ENCODE results near the gene TEAD3. TPM values are rescaled to one million over a fixed set of nuclear protein-coding genes. Genes with fewer than 3 reads are reported as not detected.

Gene TEAD3
- total RNA-seq, 1 donor from 2014 or later, result 28.0 TPM

GRCh38 chr6:35478259-35478658, 18.6 kb downstream of the TEAD3 start:
- Histone ChIP-seq H3K9me3 (replicated peaks) (no peaks in the 10 kb centered on the region), H3K4me3 (no peak overlapping the region), H3K27me3 (ENCODE audit: low read depth) (no peaks in the 10 kb centered on the region), H3K36me3 (peaks cover 72% of the 10 kb centered on the region), H3K27ac (replicated peaks) (no peak overlapping the region), H3K4me1 (peaks cover 20% of the 10 kb centered on the region)
- no peak for DNase-seq
- intact Hi-C loops (cut with micrococcal nuclease), result no loop called here
- TF ChIP-seq, protein P1, sequence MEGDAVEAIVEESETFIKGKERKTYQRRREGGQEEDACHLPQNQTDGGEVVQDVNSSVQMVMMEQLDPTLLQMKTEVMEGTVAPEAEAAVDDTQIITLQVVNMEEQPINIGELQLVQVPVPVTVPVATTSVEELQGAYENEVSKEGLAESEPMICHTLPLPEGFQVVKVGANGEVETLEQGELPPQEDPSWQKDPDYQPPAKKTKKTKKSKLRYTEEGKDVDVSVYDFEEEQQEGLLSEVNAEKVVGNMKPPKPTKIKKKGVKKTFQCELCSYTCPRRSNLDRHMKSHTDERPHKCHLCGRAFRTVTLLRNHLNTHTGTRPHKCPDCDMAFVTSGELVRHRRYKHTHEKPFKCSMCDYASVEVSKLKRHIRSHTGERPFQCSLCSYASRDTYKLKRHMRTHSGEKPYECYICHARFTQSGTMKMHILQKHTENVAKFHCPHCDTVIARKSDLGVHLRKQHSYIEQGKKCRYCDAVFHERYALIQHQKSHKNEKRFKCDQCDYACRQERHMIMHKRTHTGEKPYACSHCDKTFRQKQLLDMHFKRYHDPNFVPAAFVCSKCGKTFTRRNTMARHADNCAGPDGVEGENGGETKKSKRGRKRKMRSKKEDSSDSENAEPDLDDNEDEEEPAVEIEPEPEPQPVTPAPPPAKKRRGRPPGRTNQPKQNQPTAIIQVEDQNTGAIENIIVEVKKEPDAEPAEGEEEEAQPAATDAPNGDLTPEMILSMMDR (IDR thresholded peaks at IDR 0.05; ENCODE audit: borderline replicate concordance), result no peak

DNA sequence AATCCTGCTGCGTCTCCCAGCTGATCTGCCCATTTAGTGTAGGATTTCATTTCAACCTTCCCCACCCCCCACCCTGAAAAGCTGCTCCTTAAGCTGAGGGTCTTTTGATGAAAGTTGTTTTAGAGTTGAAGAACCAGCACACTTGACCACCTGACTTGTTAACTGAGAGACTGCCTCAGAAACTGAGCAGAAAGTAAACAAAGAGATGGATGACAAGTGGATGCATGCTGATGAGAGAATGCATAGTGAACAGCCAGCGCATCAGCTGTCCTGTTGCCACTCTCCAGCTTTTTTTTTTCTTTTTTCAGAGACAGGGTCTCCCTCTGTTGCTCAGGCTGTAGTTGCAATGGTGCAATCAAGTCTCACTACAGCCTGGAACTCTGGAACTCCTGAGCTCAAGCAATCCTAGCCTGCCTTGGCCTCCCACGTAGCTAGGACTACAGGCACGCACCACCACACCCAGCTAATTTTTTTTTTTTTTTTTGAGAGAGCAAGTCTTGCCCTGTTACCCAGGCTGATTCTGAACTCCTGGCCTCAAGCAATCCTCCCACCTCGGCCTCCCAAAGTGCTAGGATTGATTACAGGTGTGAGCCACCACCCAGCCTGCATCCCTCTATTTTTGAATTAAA, 19.2 kb downstream of the TEAD3 start:
- TF ChIP-seq, protein P1 (IDR thresholded peaks at IDR 0.05; ENCODE audit: borderline replicate concordance), result no peak
- Histone ChIP-seq H3K4me1 (peaks cover 26% of the 10 kb centered on the region), H3K9me3 (replicated peaks) (no peaks in the 10 kb centered on the region), H3K36me3 (peaks cover 76% of the 10 kb centered on the region), H3K4me3 (no peak overlapping the region), H3K27me3 (ENCODE audit: low read depth) (no peaks in the 10 kb centered on the region), H3K27ac (replicated peaks) (no peak overlapping the region)
- no peak for DNase-seq
- intact Hi-C loops (cut with micrococcal nuclease), result no loop called here

DNA sequence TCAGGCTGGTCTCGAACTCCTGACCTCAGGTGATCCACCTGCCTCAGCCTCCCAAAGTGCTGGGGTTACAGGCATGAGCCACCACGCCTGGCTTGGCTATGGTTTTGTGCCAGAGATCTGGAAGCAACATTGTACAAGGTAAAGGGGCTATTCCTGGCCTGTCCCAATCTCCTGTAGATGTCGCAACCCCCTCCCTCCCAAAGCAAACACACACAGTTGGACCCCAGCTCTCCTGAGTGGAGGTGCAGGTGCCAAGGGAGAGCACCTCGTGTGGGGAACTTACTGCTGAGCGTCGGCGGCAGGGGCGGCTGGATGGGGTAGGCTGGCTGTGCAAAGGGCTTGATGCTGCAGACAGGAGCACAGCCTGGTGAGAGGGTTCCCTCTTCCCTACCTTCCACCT, 19.9 kb downstream of the TEAD3 start:
- intact Hi-C loops (cut with micrococcal nuclease), result no loop called here
- Histone ChIP-seq H3K4me3 (no peak overlapping the region), H3K9me3 (replicated peaks) (no peaks in the 10 kb centered on the region), H3K36me3 (peaks cover 75% of the 10 kb centered on the region), H3K27me3 (ENCODE audit: low read depth) (no peaks in the 10 kb centered on the region), H3K4me1 (peaks cover 32% of the 10 kb centered on the region), H3K27ac (replicated peaks) (no peak overlapping the region)
- DNase-seq, result no peak
- TF ChIP-seq, protein P1 (IDR thresholded peaks at IDR 0.05; ENCODE audit: borderline replicate concordance), result no peak

DNA sequence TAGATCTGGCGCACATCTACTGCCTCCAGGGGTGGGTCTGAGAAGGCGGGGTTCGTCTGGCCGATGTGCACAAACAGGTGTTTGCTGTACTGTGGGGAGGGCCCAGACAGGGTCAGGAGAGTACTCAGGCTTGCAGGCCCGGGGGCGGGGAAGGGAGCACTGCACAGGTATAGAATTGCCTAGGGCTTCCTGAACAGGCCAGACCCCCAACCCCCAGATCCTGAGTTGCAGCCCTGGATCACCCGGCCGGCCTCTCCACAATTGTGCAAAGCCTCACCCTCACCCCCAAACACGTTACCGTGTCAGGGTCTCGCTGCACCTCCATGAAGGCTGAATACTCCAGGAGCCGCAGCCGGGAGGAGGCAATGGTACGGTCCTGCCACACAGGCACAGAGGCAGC, 20.9 kb downstream of the TEAD3 start:
- H3K4me3 ChIP-seq, result no peak overlapping the region
- TF ChIP-seq, protein P1 (IDR thresholded peaks at IDR 0.05; ENCODE audit: borderline replicate concordance), result no peak
- H3K27me3 ChIP-seq (ENCODE audit: low read depth), result no peaks in the 10 kb centered on the region
- no peaks in the 10 kb centered on the region for H3K9me3 ChIP-seq (replicated peaks)
- H3K4me1 ChIP-seq, result peaks cover 33% of the 10 kb centered on the region
- intact Hi-C loops (cut with micrococcal nuclease), result no loop called here
- no peak for DNase-seq
- H3K36me3 ChIP-seq, result peaks cover 86% of the 10 kb centered on the region
- H3K27ac ChIP-seq (replicated peaks), result no peak overlapping the region

DNA sequence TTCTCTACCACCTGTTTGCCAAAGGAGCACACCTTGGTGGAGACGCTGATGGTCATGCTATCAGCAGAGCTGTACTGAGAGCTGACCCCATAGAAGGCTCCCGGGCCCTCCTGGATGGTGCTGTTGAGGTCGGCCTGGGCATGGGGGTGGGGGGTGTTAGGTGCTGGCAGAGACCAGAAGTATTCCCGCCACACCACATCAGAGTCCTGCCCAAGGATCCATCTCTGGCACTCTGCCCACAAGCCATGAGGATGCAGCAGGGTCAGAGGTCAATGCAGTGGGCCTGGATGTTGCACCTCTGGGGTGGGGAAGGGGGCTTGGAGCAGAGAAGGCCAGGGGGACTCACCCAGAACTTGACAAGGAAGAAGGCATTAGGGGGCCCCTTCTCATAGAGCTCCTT, 21.3 kb downstream of the TEAD3 start:
- H3K9me3 ChIP-seq (replicated peaks), result no peaks in the 10 kb centered on the region
- no peak overlapping the region for H3K27ac ChIP-seq (replicated peaks)
- no peak overlapping the region for H3K4me3 ChIP-seq
- peaks cover 32% of the 10 kb centered on the region for H3K4me1 ChIP-seq
- H3K36me3 ChIP-seq, result peaks cover 90% of the 10 kb centered on the region
- DNase-seq, result no peak
- TF ChIP-seq, protein P1 (IDR thresholded peaks at IDR 0.05; ENCODE audit: borderline replicate concordance), result no peak
- no peaks in the 10 kb centered on the region for H3K27me3 ChIP-seq (ENCODE audit: low read depth)
- intact Hi-C loops (cut with micrococcal nuclease), result no loop called here
